Activated CD4-positive, CD25-positive, alpha-beta regulatory T cell treated with anti-CD3 and anti-CD28 coated beads, Interleukin-2, amount 50 U/mL, for 24 hours (primary cell): ENCODE data around the gene CLDN19.

Experiments
- ATAC-seq, 2 donors: fragments of 150-1000 bp; cut with Tn5 transposase; one replicate each; pipeline ENCODE4 v1.10.0; 2021; ENCODE audit warnings: mild to moderate bottlenecking in 1 of 2, moderate library complexity in 1 of 2

The CLDN19 gene

DNA sequence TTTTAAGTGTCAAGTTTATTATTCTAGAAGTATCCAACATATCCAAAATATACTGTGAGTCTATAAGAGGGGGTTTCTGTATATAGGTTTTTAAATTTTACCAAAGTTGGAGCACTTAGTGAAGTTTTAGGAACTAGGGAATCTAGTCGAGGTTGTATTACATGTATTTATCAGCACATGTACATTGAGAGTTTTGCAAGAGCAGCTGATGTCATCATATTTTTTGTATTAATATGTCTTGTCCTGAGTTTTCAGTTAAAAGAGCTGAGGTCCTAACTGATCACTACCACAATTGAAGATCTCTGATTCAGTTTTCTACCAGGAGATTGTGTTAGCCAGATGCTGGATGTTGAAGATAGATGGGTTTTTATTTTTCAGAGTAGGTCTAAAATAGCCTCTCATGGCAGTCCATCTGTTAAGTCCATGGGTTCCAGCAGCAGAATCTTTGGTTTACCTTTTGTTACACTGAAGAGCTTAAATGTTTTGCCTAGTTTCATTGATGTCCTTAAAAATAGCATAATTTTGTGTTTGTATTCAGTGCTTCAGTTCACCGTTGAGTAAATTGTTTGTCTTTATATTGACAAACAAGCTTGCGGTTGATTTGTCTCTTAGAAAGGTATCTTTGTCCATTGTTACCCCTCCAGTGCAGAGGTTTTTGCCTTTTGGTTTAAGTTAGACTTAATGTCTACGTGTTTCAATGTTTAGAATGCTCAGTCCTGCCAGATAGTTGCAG is 41.8 kb downstream of the CLDN19 start:
- ATAC-seq, result no peak

DNA sequence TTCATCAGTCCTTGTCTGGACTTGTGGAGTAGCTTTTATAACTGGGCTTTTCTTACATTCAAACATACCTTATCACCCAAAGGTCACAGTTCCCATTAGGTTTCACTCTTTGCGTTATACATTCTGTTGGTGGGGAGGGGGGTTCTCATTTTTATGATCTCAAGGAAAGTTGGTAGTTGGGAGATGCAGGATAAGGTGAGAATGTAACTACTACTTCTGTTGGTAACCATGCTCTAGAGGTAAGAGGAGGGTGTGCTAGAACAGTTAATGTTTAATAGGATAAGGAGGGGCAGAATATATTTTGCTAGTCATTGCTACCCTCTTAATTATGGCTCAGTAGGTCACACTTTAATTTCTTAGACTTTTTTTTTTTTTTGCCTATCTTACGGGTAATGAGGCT is 47.1 kb downstream of the CLDN19 start:
- no peak for ATAC-seq

DNA sequence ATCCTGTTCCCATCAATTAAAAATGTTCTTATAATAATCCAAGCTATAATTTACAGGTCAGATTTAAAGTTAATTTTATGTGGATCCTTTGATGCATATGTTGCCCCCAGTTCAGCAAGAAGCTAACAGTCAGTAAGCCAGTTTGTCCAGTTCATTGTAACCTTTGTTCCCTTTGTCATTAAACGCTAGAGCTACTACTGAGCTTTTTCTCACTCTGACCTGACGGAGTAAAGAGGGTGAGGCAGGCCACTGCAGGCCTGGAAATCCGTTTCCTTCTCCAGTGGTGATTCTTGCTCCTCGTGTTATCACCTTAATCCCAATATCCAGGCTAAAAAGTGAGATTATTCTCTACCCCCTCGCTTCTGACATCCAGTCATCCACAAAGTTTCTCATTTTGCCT is 47.6 kb downstream of the CLDN19 start:
- no peak for ATAC-seq

DNA sequence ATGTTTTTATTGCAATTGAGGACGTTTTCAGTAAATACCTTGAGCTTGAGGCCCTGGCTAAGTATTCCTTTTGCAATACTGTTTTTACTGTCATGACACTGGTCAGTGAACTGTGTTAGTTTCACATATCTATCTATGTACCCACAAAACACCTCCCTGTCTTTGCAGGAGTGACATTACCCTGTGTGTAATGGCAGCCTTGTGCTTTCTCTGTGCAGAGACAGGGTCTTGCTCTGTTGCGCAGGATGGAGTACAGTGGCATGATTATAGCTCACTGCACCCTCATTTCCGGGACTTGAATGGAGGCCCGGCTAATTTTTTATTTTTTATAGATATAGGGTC is 48.9 kb downstream of the CLDN19 start:
- no peak for ATAC-seq

DNA sequence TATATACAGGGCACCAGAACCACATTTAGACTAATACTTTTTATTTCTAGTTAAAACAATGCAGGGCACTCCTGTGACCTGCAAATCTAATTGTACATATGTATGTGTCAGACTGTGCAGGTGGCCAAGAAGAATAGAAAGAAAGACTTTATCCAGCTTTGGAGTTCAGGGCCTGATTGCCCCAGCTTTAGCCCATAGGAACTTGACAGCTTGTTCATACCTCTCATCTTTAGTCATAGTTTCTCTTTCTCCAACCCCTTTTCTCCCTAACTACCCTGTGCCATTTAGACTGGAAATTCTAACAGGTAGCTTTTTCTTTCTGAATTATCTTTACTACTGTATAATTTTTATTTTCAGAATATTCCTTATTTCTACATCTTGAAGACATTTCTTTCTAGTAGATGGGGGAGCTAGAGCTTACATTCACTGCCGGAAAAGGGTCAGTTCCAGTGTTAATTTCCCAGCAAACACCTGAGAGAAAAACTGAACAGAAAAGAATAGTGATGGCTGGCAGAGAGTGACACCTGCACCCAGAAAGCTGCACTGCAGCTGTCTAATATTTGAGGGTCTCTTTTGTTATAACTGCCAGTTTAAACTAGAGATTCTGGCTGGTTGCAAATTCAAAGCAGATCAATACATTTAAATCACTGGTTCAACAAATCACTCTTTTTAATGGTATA is 49.4 kb downstream of the CLDN19 start:
- peak; percentile 80 to 86 for ATAC-seq

DNA sequence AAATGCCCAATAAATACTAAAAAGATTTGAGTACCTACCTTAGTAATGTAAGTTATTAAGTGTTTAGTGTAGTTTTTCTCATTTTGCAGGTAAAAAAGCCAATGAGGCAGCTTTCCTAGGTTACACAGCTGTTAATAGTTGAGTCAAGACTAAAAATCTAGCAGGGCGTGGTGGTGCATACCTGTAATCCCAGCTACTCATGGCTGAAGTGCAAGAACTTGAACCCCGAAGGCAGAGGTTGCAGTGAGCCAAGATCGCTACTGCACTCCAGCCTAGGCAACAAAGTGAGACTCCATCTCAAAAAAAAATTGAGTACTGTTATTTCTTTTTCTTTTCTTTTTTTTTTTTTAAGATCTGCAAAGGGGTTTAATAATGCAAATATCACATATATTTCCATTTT is 50.1 kb downstream of the CLDN19 start:
- ATAC-seq, result no peak

DNA sequence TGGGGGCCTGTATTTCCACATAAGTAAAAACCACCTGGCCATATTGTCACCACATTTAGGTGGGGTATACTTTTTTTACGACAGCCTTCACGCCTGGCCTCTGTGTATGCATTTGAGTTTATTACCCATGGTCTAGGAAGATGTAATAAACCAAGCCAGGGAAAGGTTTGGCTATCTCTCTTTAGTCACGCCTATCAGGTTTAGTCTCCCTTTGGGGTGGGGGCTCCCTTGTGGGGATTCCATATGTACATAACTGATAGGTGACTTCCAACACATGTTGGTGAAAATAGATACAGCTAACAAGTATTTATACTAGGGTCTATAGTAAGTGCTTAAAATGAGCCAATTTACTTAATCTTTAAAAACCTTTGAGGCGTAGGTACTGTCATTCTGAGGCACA is 53.6 kb downstream of the CLDN19 start:
- no peak for ATAC-seq

DNA sequence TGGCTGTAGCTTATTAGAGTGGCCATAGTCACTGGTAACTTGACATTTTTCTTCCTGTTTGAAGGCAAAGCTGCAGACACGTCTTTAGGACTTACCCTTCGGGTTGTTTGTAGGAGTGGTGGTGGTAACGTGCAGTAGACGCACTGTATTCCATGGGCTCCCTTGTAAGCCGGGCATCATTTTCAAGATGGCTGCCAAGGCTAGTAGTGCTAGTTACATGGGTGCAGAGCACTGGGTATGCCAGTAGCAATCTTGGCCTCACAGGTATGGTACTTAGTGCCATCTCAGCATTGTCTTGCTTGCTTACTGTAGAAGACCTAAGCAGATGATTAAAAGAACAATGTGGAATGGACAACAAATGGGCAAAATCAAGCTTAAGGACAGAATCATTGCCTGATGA is 55.9 kb downstream of the CLDN19 start:
- ATAC-seq, result no peak
